Stomach (tissue), 9 donors: Measurements from ENCODE around the gene TMPRSS15. TPM values are rescaled to one million over a fixed set of nuclear protein-coding genes. Genes with fewer than 3 reads are reported as not detected.

Source experiments
- DNase-seq, 2 donors: peaks; one replicate each; pipeline versions ENCODE4 v3.0.0 to v3.0.0-alpha.2; 2013 to 2019
- H3K27ac ChIP-seq, 5 donors: fragments of 200-600 bp in 4 of 5; sonication (generic) in 4 of 5; one replicate each; pipeline ENCODE4 v1.5.1; 2013 to 2019; ENCODE audit warnings: mild to moderate bottlenecking in 1 of 5, moderate library complexity in 1 of 5
- H3K27me3 ChIP-seq, 3 donors: fragments of 200-600 bp; sonication (generic); one replicate each; pipeline ENCODE4 v1.5.1; 2017 to 2019; ENCODE audit warnings: mixed run types in 1 of 3
- H3K36me3 ChIP-seq, 4 donors: fragments of 200-600 bp; sonication (generic); 1 replicate in 3 of 4; 2 replicates in 1 of 4; pipeline ENCODE4 v1.5.1; 2016 to 2019
- H3K4me1 ChIP-seq, 4 donors: fragments of 200-600 bp; sonication (generic); one replicate each; pipeline ENCODE4 v1.5.1; 2016 to 2019
- H3K4me3 ChIP-seq, 4 donors: fragments of 200-600 bp; sonication (generic) in 3 of 4; one replicate each; pipeline ENCODE4 v1.5.1; 2016 to 2019; ENCODE audit warnings: mild to moderate bottlenecking in 1 of 4
- H3K9me3 ChIP-seq, 4 donors: fragments of 200-600 bp; sonication (generic); one replicate each; pipeline ENCODE4 v1.5.1; 2016 to 2019
- EP300 ChIP-seq: sonication (generic); formaldehyde crosslinking; IDR thresholded peaks from one replicate; pipeline ENCODE4 v1.6.1; 2017; ENCODE audit warnings: antibody characterized with exemption
- POLR2A ChIP-seq, 4 donors: fragments of 450-650 bp; IDR thresholded peaks; one replicate each; pipeline ENCODE4 v1.6.1; 2016; ENCODE audit warnings: antibody characterized with exemption in 4 of 4, control low read depth in 2 of 4, mild to moderate bottlenecking in 1 of 4, moderate library complexity in 1 of 4
- POLR2AphosphoS5 ChIP-seq, 3 donors: sonication (generic); formaldehyde crosslinking; IDR thresholded peaks; one replicate each; pipeline ENCODE4 v1.6.1; 2016; ENCODE audit warnings: antibody characterized with exemption in 3 of 3
- WGBS, 5 donors: extraction: QIAGEN DNeasy Blood & Tissue Kit in 3 of 5; methylation state at CpG; one replicate each; pipeline versions ENCODE4 v1.1.5 to v1.1.7; 2013 to 2018; 5-methylcytosine and 5-hydroxymethylcytosine counted together
- intact Hi-C: fragments of 100-400 bp; cut with DNase I; formaldehyde crosslinking; loops from one replicate; pipeline ENCODE4 v1.15.1; 2023; ENCODE audit warnings: low total_unique reads
- polyA plus RNA-seq, 3 donors: library from polyadenylated mRNA; stranded (reverse); fragments of 200-250 nt; gene quantifications; one replicate each; pipeline ENCODE4 v1.2.3, GENCODE V29; 2013
- total RNA-seq, 5 donors: library from RNA; depleted of rRNA; stranded (reverse); fragments of >200 nt; gene quantifications; one replicate each; pipeline versions ENCODE4 v1.1.0 to v1.2.3, GENCODE V29; 2014 to 2016
- TF ChIP-seq, protein P1 (sequence below), 7 experiments: fragments of 450-650 bp in 4 of 7; fragments of 200-600 bp in 3 of 7; sonication (generic) in 3 of 7; IDR thresholded peaks; one replicate each; pipeline ENCODE4 v1.5.1; 2016 to 2019; ENCODE audit warnings: antibody characterized with exemption in 7 of 7, control low read depth in 2 of 7, mild to moderate bottlenecking in 1 of 7
- donor health status: healthy with polysubstance abuse.
- donor health status: Bipolar disorder and iron deficiency.
- donor health status: healthy.

The TMPRSS15 gene
- total and polyA plus RNA-seq, 8 donors = not detected

DNA sequence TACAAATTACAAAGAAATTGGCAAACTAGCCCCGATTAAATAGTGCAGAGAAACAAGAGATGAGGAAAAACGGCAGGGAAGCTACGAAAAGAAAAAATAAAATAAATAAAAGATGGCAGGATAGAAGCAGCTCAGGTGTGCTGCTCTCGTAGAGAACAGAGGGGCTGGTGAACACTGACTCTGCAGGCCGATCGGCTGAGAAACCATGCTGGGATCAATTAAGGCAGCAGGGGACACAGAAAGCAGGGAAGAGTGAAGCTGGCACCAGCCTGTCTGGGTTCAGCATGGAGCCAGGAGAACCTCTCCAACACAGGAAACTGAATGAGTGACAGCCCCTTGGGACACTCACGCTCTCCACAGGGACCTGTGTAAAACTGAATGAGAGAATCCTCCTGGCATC, 39.5 kb upstream of the TMPRSS15 start:
- no peaks in the 10 kb centered on the region for H3K27me3 ChIP-seq
- DNase-seq = no peak
- H3K4me3 ChIP-seq = no peak overlapping the region
- H3K27ac ChIP-seq = no peak overlapping the region
- peaks cover 0 to 12% (median 1%) of the 10 kb centered on the region in 4 donors for H3K9me3 ChIP-seq
- intact Hi-C loops = no loop called here
- TF ChIP-seq POLR2A (IDR thresholded peaks at IDR 0.05) = no peak
- TF ChIP-seq, protein P1, sequence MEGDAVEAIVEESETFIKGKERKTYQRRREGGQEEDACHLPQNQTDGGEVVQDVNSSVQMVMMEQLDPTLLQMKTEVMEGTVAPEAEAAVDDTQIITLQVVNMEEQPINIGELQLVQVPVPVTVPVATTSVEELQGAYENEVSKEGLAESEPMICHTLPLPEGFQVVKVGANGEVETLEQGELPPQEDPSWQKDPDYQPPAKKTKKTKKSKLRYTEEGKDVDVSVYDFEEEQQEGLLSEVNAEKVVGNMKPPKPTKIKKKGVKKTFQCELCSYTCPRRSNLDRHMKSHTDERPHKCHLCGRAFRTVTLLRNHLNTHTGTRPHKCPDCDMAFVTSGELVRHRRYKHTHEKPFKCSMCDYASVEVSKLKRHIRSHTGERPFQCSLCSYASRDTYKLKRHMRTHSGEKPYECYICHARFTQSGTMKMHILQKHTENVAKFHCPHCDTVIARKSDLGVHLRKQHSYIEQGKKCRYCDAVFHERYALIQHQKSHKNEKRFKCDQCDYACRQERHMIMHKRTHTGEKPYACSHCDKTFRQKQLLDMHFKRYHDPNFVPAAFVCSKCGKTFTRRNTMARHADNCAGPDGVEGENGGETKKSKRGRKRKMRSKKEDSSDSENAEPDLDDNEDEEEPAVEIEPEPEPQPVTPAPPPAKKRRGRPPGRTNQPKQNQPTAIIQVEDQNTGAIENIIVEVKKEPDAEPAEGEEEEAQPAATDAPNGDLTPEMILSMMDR (IDR thresholded peaks at IDR 0.05) = no peak
- no peak for TF ChIP-seq EP300
- no peaks in the 10 kb centered on the region for H3K4me1 ChIP-seq
- WGBS, 5 donors = 71 to 75% (median 73%) methylated on average over 7 of the region's 7 CpGs
- H3K36me3 ChIP-seq = no peaks in the 10 kb centered on the region

DNA sequence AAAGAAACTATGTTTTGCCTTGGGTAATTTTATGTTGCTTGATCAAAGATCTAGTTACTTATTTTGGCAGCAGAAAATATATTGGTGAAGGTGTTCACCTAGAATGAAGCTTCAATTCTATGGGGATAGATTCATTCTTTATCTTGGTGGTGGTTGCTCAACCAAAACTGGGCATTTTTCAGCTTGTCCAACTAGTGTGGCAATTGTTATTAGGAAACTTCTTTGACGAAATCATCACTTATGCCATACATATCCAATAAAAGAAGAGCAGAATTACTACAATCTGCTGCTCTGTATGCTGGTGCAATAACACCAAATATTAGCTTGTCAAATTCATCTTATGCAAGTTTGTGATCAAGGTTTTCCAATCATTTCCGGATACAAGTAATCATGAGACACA, 26.8 kb upstream of the TMPRSS15 start:
- H3K4me3 ChIP-seq = no peak overlapping the region
- no peak for DNase-seq
- no peak for TF ChIP-seq EP300
- TF ChIP-seq POLR2A (IDR thresholded peaks at IDR 0.05) = no peak
- TF ChIP-seq, protein P1 (IDR thresholded peaks at IDR 0.05) = no peak
- TF ChIP-seq POLR2AphosphoS5 (IDR thresholded peaks at IDR 0.05) = no peak
- no peak overlapping the region for H3K27ac ChIP-seq
- no peaks in the 10 kb centered on the region for H3K27me3 ChIP-seq
- H3K4me1 ChIP-seq = no peaks in the 10 kb centered on the region
- WGBS, 5 donors = 71 to 85% (median 82%) methylated on average over 2 of the region's 2 CpGs
- H3K36me3 ChIP-seq = no peaks in the 10 kb centered on the region
- intact Hi-C loops = no loop called here
- no peaks in the 10 kb centered on the region for H3K9me3 ChIP-seq

DNA sequence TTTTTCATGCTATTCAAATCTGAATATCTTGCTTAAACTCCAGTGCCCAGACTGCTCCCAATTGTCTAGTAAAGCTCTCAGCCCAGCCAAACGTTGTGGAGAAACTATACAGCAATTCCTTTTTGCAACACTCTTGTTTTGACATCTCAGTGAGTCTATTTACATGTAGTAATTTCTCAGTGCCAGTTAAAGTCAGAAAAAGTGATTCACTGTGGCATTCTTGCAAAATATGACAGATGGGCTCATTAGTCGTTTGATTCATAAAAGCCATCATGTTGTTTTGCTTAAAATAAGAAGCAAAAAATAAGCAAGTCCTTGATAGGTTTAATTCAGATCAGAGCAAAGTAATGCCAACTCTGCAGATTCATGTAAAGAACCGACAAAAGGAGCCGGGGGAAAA, 20.7 kb upstream of the TMPRSS15 start:
- intact Hi-C loops = no loop called here
- Histone ChIP-seq H3K27me3 (no peaks in the 10 kb centered on the region), H3K4me1 (no peaks in the 10 kb centered on the region), H3K27ac (no peak overlapping the region), H3K4me3 (no peak overlapping the region), H3K36me3 (no peaks in the 10 kb centered on the region), H3K9me3 (no peaks in the 10 kb centered on the region)
- 46 to 69% (median 58%) methylated on average over 4 of the region's 4 CpGs for WGBS, 5 donors
- TF ChIP-seq EP300 (no peak), POLR2AphosphoS5 (IDR thresholded peaks at IDR 0.05) (no peak), POLR2A (IDR thresholded peaks at IDR 0.05) (no peak)
- TF ChIP-seq, protein P1 (IDR thresholded peaks at IDR 0.05) = no peak
- no peak for DNase-seq

DNA sequence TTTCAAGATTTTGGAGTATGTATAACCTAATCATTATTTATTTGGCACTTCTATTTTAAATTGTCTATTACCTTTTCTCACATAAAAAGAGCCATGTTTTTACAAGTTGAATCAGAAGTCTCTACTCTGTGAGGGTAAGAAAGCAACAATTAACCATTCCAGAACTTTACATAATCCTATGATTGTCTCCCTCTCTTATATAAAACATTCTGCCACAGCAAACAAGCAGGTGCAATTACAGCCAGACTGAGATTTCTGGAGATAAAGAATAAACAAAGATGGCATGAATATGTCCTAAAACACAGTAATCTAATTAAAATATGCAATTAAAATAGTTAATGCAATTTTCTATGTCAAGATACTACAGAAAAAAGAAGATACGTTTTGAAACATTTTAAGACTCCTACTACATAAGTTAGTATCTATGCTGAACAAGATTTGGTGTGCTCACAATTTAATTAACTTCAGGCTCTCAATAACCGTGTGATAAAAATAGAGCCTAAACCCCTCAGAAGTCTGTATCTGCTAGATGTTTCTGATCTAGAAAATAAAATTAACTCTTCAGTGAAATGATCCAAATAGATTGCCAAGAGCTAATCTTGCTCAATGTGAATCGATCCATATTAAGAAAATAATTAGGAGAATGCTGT, 13.7 kb upstream of the TMPRSS15 start:
- Histone ChIP-seq H3K27me3 (no peaks in the 10 kb centered on the region), H3K27ac (no peak overlapping the region), H3K4me1 (no peaks in the 10 kb centered on the region), H3K9me3 (peaks cover 0 to 3% (median 0%) of the 10 kb centered on the region in 4 donors), H3K4me3 (no peak overlapping the region), H3K36me3 (no peaks in the 10 kb centered on the region)
- 53 to 70% (median 57%) methylated on average over 3 of the region's 3 CpGs for WGBS, 5 donors
- no peak for DNase-seq
- intact Hi-C loops = no loop called here
- TF ChIP-seq POLR2A (IDR thresholded peaks at IDR 0.05) (no peak), POLR2AphosphoS5 (IDR thresholded peaks at IDR 0.05) (no peak), EP300 (no peak)
- TF ChIP-seq, protein P1 (IDR thresholded peaks at IDR 0.05) = no peak
